ENCODE data around the gene SLC35A5. TPM values are rescaled to one million over a fixed set of nuclear protein-coding genes. Genes with fewer than 3 reads are reported as not detected.
A peak's percentile ranks its signal among the peaks of the same experiment; 100 is the strongest.
"Not testable (repeated sequence)": the region's sequence is repeated elsewhere in the genome, so short reads cannot be mapped to it uniquely, and the experiment has no call there.

The SLC35A5 gene, protein sequence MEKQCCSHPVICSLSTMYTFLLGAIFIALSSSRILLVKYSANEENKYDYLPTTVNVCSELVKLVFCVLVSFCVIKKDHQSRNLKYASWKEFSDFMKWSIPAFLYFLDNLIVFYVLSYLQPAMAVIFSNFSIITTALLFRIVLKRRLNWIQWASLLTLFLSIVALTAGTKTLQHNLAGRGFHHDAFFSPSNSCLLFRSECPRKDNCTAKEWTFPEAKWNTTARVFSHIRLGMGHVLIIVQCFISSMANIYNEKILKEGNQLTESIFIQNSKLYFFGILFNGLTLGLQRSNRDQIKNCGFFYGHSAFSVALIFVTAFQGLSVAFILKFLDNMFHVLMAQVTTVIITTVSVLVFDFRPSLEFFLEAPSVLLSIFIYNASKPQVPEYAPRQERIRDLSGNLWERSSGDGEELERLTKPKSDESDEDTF
- 25.0 TPM for total RNA-seq
- polyA plus RNA-seq (ENCODE audit: insufficient read depth in 1 of 8, insufficient read length in 8 of 8, low replicate concordance in 1 of 8) = 10 to 100 TPM; 20.8 to 30.9 (median 25.1) TPM
- long read RNA-seq, donor 1, full-length matches to known transcripts = 2 of 2 reads
- long read RNA-seq, donor 1, partial matches to known transcripts = 0 of 2 reads
- long read RNA-seq, donor 1, other reads (novel, unspliced or antisense) = 0 of 2 reads
- long read RNA-seq, donor 2 = 0 reads
- long read RNA-seq, donor 3, full-length matches to known transcripts = 4 of 4 reads
- long read RNA-seq, donor 3, partial matches to known transcripts = 0 of 4 reads
- long read RNA-seq, donor 3, other reads (novel, unspliced or antisense) = 0 of 4 reads
- long read RNA-seq, donor 4, full-length matches to known transcripts = 4 of 9 reads
- long read RNA-seq, donor 4, partial matches to known transcripts = 5 of 9 reads
- long read RNA-seq, donor 4, other reads (novel, unspliced or antisense) = 0 of 9 reads
- long read RNA-seq, donor 5, full-length matches to known transcripts = 12 of 23 reads
- long read RNA-seq, donor 5, partial matches to known transcripts = 11 of 23 reads
- long read RNA-seq, donor 5, other reads (novel, unspliced or antisense) = 0 of 23 reads
- long read RNA-seq, donor 6, full-length matches to known transcripts = 13 of 46 reads
- long read RNA-seq, donor 6, partial matches to known transcripts = 33 of 46 reads
- long read RNA-seq, donor 6, other reads (novel, unspliced or antisense) = 0 of 46 reads
- long read RNA-seq, donor 7, full-length matches to known transcripts = 4 of 4 reads
- long read RNA-seq, donor 7, partial matches to known transcripts = 0 of 4 reads
- long read RNA-seq, donor 7, other reads (novel, unspliced or antisense) = 0 of 4 reads
- long read RNA-seq, donor 8, full-length matches to known transcripts = 7 of 7 reads
- long read RNA-seq, donor 8, partial matches to known transcripts = 0 of 7 reads
- long read RNA-seq, donor 8, other reads (novel, unspliced or antisense) = 0 of 7 reads
- long read RNA-seq, donor 9, full-length matches to known transcripts = 4 of 21 reads
- long read RNA-seq, donor 9, partial matches to known transcripts = 0 of 21 reads
- long read RNA-seq, donor 9, other reads (novel, unspliced or antisense) = 17 of 21 reads
- long read RNA-seq, donor 10, full-length matches to known transcripts = 14 of 14 reads
- long read RNA-seq, donor 10, partial matches to known transcripts = 0 of 14 reads
- long read RNA-seq, donor 10, other reads (novel, unspliced or antisense) = 0 of 14 reads
- long read RNA-seq, donor 11, full-length matches to known transcripts = 2 of 2 reads
- long read RNA-seq, donor 11, partial matches to known transcripts = 0 of 2 reads
- long read RNA-seq, donor 11, other reads (novel, unspliced or antisense) = 0 of 2 reads

DNA sequence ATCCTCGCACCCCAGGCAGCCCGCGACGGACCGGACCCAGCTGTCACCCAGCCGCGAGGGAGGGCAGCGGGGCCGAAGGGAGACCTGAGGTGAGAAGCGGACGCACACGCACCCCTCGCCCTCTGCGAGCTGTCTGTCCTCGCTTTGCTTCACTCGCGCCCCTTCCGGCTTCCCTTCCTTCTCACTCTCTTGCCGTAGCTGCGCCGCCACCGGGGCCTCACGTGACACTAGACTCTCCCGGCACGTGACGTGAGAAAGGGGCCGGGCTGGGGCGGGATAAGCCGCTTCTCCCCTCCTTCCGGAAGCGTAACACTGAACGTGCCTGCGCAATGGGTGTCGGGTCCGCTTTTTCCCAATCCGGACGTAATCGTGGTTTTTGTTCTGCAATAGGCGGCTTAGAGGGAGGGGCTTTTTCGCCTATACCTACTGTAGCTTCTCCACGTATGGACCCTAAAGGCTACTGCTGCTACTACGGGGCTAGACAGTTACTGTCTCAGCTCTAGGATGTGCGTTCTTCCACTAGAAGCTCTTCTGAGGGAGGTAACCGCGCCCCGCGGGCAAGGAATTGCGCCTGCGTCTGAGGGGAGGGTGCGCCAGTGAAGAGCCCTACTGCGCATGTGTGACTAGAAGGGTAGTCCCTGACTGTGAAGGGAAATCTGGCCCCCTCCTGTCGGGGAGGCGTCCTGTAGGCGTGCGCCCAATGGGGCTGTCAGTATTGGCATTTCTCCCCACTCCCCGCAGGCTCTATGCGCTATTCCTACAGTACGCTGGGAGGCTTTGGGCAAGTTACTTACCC is at the start of gene SLC35A5, which contains the start of gene ATG3:
SLC35A5 (plus strand) TSS at position 312 of the 796 bp plus-strand sequence. CDS start 1,359 bp downstream, outside the sequence.
ATG3 (minus strand) TSS at position 229 of the 796 bp plus-strand sequence. CDS start 434 bp downstream, outside the sequence.
- Histone ChIP-seq H3K27ac (ENCODE audit: low read length) (peak within 1 kb of the TSS; percentile 100), H3K27me3 (ENCODE audit: control insufficient read depth, insufficient read depth, low read length) (no peaks in the 10 kb centered on the region), H3K9me3 (replicated peaks; ENCODE audit: control insufficient read depth, low read depth, low read length) (no peaks in the 10 kb centered on the region), H3K4me1 (ENCODE audit: control insufficient read depth, insufficient read depth, low read length) (peaks cover 8% of the 10 kb centered on the region), H3K36me3 (ENCODE audit: control insufficient read depth, insufficient read depth, low read length) (peaks cover 2% of the 10 kb centered on the region), H3K4me3 (ENCODE audit: low read length) (peak within 1 kb of the TSS; percentile 80)
- peak; percentile 99 for DNase-seq
- WGBS (ENCODE audit: insufficient coverage) = 0% methylated on average over 39 of the region's 58 CpGs

DNA sequence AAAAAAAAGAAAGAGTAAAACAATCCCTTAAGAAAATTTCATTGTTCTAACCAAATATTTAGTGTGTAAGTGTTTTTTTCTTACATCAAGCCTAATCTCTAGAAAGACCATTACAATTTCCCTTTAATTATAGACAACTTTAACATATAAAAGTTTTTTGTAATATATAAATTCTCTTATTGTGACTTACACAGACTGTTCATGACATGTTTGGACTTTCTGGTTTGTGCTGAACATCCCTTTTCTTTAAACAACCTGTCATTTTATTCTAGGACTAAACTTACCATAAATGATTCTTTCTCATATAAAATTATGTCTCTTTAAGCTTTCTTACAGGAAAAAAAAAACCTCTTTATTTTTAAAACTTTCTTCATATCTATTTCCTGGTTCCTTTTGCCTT is 49.5 kb upstream of the SLC35A5 start:
- Histone ChIP-seq H3K4me1 (ENCODE audit: control insufficient read depth, insufficient read depth, low read length) (no peaks in the 10 kb centered on the region), H3K9me3 (replicated peaks; ENCODE audit: control insufficient read depth, low read depth, low read length) (no peaks in the 10 kb centered on the region), H3K27me3 (ENCODE audit: control insufficient read depth, insufficient read depth, low read length) (no peaks in the 10 kb centered on the region), H3K27ac (ENCODE audit: low read length) (no peak overlapping the region), H3K36me3 (ENCODE audit: control insufficient read depth, insufficient read depth, low read length) (no peaks in the 10 kb centered on the region), H3K4me3 (ENCODE audit: low read length) (no peak overlapping the region)
- no peak for DNase-seq

DNA sequence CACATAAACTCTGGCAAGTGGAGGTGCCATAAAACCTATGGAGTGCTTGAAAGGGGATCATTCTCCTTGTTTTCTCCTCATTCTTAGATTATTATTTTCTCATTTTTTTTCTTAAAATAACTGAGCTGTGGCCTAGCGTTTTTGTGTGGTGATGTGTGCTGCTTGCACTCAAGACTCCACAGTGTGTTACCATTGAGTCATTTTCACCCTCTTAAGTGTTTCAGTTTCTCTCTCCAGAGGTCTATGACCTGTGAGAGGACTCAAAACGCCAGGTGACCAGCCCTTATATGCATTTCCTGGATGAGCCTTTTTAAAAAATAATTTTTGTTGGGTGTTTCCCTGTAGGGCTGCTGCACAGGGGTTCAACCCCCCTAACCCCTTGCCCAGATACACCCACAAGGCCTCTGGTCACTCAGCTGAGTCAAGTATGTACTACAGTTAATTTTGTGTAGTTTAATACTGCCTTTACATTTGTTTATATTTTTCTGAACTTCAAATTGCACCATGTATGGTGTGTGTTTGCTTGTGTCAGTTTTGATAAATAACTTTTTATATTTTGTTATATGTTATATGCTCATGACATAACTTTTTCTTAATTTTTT is 47.2 kb upstream of the SLC35A5 start:
- no peak overlapping the region for H3K27ac ChIP-seq (ENCODE audit: low read length)
- H3K36me3 ChIP-seq (ENCODE audit: control insufficient read depth, insufficient read depth, low read length) = no peaks in the 10 kb centered on the region
- whole genome bisulfite sequencing (ENCODE audit: insufficient coverage) = no CpG with 5 or more reads among the region's 2 CpGs
- H3K9me3 ChIP-seq (replicated peaks; ENCODE audit: control insufficient read depth, low read depth, low read length) = no peaks in the 10 kb centered on the region
- H3K27me3 ChIP-seq (ENCODE audit: control insufficient read depth, insufficient read depth, low read length) = no peaks in the 10 kb centered on the region
- no peak overlapping the region for H3K4me3 ChIP-seq (ENCODE audit: low read length)
- no peak for DNase-seq
- H3K4me1 ChIP-seq (ENCODE audit: control insufficient read depth, insufficient read depth, low read length) = no peaks in the 10 kb centered on the region

DNA sequence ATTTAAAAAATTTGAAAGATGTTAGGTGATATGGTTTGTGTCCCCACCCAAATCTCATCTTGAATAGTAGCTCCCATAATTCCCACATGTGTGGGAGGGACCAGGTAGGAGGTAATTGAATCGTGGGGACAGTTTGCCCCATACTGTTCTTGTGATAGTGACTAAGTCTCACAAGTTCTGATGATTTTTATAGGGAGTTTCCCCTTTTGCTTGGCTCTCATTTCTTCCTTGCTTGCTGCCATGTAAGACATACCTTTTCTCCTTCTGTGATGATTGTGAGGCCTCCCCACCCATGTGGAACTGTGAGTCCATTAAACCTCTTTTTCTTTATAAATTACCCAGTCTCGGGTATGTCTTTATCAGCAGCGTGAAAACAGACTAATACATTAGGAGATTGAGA is 42.9 kb upstream of the SLC35A5 start:
- not testable (repeated sequence) for H3K27ac ChIP-seq (ENCODE audit: low read length); H3K27me3 ChIP-seq (ENCODE audit: control insufficient read depth, insufficient read depth, low read length)

DNA sequence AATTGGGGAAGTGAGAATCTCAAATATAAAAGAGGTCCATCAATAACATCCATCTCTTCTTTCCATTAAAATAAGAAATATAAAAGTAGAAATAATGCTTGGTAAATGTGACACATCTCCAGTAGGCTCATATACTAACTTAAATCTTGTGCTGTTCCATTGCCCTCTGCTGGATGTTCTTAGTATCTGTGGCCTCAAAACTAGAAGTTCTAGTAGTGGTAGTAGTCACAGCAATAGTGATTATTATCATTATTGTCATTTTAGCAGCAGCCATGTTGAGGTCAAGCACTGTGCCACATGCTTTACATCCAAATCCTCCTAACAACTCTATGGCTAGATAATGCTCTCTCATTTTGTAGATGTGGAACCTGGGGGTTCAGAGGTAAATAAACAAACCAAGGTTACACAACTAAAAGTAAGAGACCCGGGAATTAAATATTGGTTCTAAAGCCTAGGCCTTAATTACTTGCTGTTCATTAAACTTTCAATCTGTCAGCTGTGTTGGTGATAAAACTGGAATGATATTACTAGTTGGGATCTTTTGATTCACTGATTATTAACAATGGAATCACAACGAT is 42.3 kb upstream of the SLC35A5 start:
- no peaks in the 10 kb centered on the region for H3K9me3 ChIP-seq (replicated peaks; ENCODE audit: control insufficient read depth, low read depth, low read length)

More for the DNA sequence above, 42.9 kb upstream of the SLC35A5 start:
- not testable (repeated sequence) for H3K9me3 ChIP-seq (replicated peaks; ENCODE audit: control insufficient read depth, low read depth, low read length); DNase-seq; H3K36me3 ChIP-seq (ENCODE audit: control insufficient read depth, insufficient read depth, low read length); H3K4me3 ChIP-seq (ENCODE audit: low read length); H3K4me1 ChIP-seq (ENCODE audit: control insufficient read depth, insufficient read depth, low read length)
- WGBS (ENCODE audit: insufficient coverage) = no CpG with 5 or more reads among the region's 3 CpGs

DNA sequence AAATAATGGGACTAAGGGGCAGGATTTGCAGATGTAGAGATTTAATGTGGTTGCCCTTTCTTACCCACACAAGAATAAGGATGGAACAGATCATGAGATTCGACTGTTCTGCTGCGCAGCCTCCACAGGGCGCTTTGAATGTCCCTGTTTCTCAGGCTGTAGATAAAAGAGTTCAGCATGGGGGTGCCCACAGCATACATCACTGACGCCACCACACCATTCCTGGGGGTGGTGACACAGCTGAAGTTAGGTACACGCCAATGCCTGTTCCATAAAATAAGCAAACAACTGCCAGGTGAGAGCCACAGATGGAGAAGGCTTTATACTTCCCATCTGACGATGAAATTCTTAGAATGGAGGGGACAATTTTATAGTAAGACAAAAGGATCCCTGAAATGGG is 37.7 kb upstream of the SLC35A5 start:
- DNase-seq; H3K27me3 ChIP-seq (ENCODE audit: control insufficient read depth, insufficient read depth, low read length); H3K4me1 ChIP-seq (ENCODE audit: control insufficient read depth, insufficient read depth, low read length); H3K4me3 ChIP-seq (ENCODE audit: low read length); H3K27ac ChIP-seq (ENCODE audit: low read length); H3K9me3 ChIP-seq (replicated peaks; ENCODE audit: control insufficient read depth, low read depth, low read length): not testable (repeated sequence)
- no CpG with 5 or more reads among the region's 6 CpGs for WGBS (ENCODE audit: insufficient coverage)
- peaks cover 12% of the 10 kb centered on the region for H3K36me3 ChIP-seq (ENCODE audit: control insufficient read depth, insufficient read depth, low read length)

More for the DNA sequence above, 42.3 kb upstream of the SLC35A5 start:
- peak; percentile 81 for DNase-seq
- no CpG with 5 or more reads among the region's 2 CpGs for WGBS (ENCODE audit: insufficient coverage)
- no peaks in the 10 kb centered on the region for H3K27me3 ChIP-seq (ENCODE audit: control insufficient read depth, insufficient read depth, low read length)
- H3K36me3 ChIP-seq (ENCODE audit: control insufficient read depth, insufficient read depth, low read length) = no peaks in the 10 kb centered on the region
- H3K4me1 ChIP-seq (ENCODE audit: control insufficient read depth, insufficient read depth, low read length) = no peaks in the 10 kb centered on the region
- no peak overlapping the region for H3K27ac ChIP-seq (ENCODE audit: low read length)
- H3K4me3 ChIP-seq (ENCODE audit: low read length) = no peak overlapping the region

DNA sequence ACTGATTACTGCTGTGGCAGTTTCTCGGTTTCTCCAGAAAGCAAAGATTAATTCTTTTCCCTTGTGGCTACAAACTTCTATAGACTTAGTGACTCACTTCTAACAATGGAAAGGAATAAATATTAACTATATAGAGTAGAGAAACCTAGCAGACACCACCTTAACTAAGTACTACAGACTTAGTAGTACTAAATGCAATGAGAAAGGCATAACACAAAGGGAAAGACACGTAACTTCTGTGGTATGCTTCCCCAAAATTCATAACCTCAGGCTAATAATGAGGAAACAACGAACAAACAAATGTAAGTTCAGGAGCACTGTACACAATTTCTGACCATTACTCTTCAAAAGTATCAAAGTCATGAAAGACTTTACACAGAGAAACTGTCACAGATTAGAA is 31.3 kb upstream of the SLC35A5 start:
- WGBS (ENCODE audit: insufficient coverage) = no CpG with 5 or more reads among the region's 3 CpGs

DNA sequence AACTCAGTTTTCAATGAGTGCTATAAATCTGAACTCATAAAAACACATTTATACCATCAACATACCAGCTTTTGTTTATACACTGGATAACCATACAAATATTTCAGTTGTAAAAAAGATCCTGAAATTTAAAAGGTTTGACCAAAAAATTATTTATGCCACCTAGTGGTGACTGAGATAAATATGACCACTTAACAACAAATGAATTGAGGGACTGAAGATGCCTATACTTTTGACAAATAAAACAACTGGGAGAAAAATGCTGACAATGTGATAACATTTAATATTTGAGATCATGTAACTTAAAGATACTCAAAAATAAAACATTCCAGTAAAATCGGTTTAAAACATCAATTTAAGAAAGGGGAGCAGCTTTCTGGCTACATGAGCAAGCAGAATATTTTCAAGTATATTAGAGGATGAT is 30.5 kb upstream of the SLC35A5 start:
- Histone ChIP-seq H3K27me3 (ENCODE audit: control insufficient read depth, insufficient read depth, low read length) (no peaks in the 10 kb centered on the region), H3K4me1 (ENCODE audit: control insufficient read depth, insufficient read depth, low read length) (no peaks in the 10 kb centered on the region), H3K9me3 (replicated peaks; ENCODE audit: control insufficient read depth, low read depth, low read length) (no peaks in the 10 kb centered on the region), H3K36me3 (ENCODE audit: control insufficient read depth, insufficient read depth, low read length) (peaks cover 20% of the 10 kb centered on the region), H3K4me3 (ENCODE audit: low read length) (no peak overlapping the region), H3K27ac (ENCODE audit: low read length) (no peak overlapping the region)
- no CpG with 5 or more reads among the region's 1 CpG for WGBS (ENCODE audit: insufficient coverage)
- peak; percentile 44 for DNase-seq

More for the DNA sequence above, 31.3 kb upstream of the SLC35A5 start:
- Histone ChIP-seq H3K4me3 (ENCODE audit: low read length) (no peak overlapping the region), H3K4me1 (ENCODE audit: control insufficient read depth, insufficient read depth, low read length) (no peaks in the 10 kb centered on the region), H3K9me3 (replicated peaks; ENCODE audit: control insufficient read depth, low read depth, low read length) (no peaks in the 10 kb centered on the region), H3K27ac (ENCODE audit: low read length) (no peak overlapping the region), H3K27me3 (ENCODE audit: control insufficient read depth, insufficient read depth, low read length) (no peaks in the 10 kb centered on the region), H3K36me3 (ENCODE audit: control insufficient read depth, insufficient read depth, low read length) (peaks cover 18% of the 10 kb centered on the region)
- DNase-seq = no peak

All from muscle of leg (tissue), 16 donors.